Measurements from ENCODE around the gene HBM. TPM values are rescaled to one million over a fixed set of nuclear protein-coding genes. Genes with fewer than 3 reads are reported as not detected.
"Not testable (repeated sequence)": the region's sequence is repeated elsewhere in the genome, so short reads cannot be mapped to it uniquely, and the experiment has no call there.

HBM gene
- polyA plus RNA-seq, 1 donor (not counting 4 experiments of a cell fraction or from before 2014, with no cell fraction given) = not detected

GRCh38 chr16:170788-171187 is 5.0 kb downstream of the HBM start:
- dilution Hi-C loops (cut with MboI; ENCODE audit: extremely low pct_ligation_motif_present, low sequenced_read_pairs) = no loop called here
- Histone ChIP-seq H2AFZ (ENCODE audit: control insufficient read depth, low read length) (no peak overlapping the region), H4K20me1 (ENCODE audit: control insufficient read depth, extremely low read depth, insufficient read depth, low read length) (peaks cover 4% of the 10 kb centered on the region), H3K4me1 (ENCODE audit: control insufficient read depth, extremely low read depth, insufficient read depth, low read length) (no peaks in the 10 kb centered on the region), H3K9me1 (ENCODE audit: control insufficient read depth, extremely low read depth, insufficient read depth, low read length) (no peaks in the 10 kb centered on the region), H3K4me3 (ENCODE audit: control insufficient read depth in 2 of 3, extremely low read depth in 1 of 3, insufficient read depth in 2 of 3, low read depth in 1 of 3, low read length in 3 of 3) (no peak overlapping the region), H3K4me2 (ENCODE audit: control insufficient read depth, extremely low read depth, insufficient read depth, low read depth, low read length) (no peak overlapping the region), H3K9ac (ENCODE audit: control insufficient read depth, extremely low read depth, insufficient read depth, low read length) (no peak overlapping the region), H3K79me2 (ENCODE audit: control insufficient read depth, insufficient read depth, low read length) (no peaks in the 10 kb centered on the region), H3K36me3 (ENCODE audit: control insufficient read depth in 2 of 2, extremely low read depth in 1 of 2, insufficient read depth in 2 of 2, low read length in 2 of 2) (no peaks in the 10 kb centered on the region), H3K9me3 (ENCODE audit: control insufficient read depth, low read depth, low read length) (no peaks in the 10 kb centered on the region), H3K27ac (ENCODE audit: control insufficient read depth, insufficient read depth, low read length) (no peak overlapping the region), H3K27me3 (ENCODE audit: control insufficient read depth, extremely low read depth, insufficient read depth, low read length) (peaks cover 60% of the 10 kb centered on the region)
- no peak for FAIRE-seq
- no peak for TF ChIP-seq EZH2 (IDR thresholded peaks at IDR 0.05; ENCODE audit: low read length)
- no peak for TF ChIP-seq CTCF (optimal IDR thresholded peaks at IDR 0.05 in 1 of 3, IDR thresholded peaks at IDR 0.05 in 1 of 3, conservative IDR thresholded peaks at IDR 0.05 in 1 of 3; ENCODE audit: extremely low read depth in 1 of 3, insufficient read depth in 2 of 3, low read length in 3 of 3)
- DNase-seq (ENCODE audit: low read depth, low spot score) = no peak

- dilution Hi-C loops (cut with MboI; ENCODE audit: extremely low pct_ligation_motif_present, low sequenced_read_pairs); H3K9me1 ChIP-seq (ENCODE audit: control insufficient read depth, extremely low read depth, insufficient read depth, low read length); H3K9me3 ChIP-seq (ENCODE audit: control insufficient read depth, low read depth, low read length); H3K4me2 ChIP-seq (ENCODE audit: control insufficient read depth, extremely low read depth, insufficient read depth, low read depth, low read length); DNase-seq (ENCODE audit: low read depth, low spot score); H2AFZ ChIP-seq (ENCODE audit: control insufficient read depth, low read length); H3K4me3 ChIP-seq (ENCODE audit: control insufficient read depth in 2 of 3, extremely low read depth in 1 of 3, insufficient read depth in 2 of 3, low read depth in 1 of 3, low read length in 3 of 3); H3K9ac ChIP-seq (ENCODE audit: control insufficient read depth, extremely low read depth, insufficient read depth, low read length); H4K20me1 ChIP-seq (ENCODE audit: control insufficient read depth, extremely low read depth, insufficient read depth, low read length); H3K79me2 ChIP-seq (ENCODE audit: control insufficient read depth, insufficient read depth, low read length); H3K27ac ChIP-seq (ENCODE audit: control insufficient read depth, insufficient read depth, low read length); FAIRE-seq; H3K36me3 ChIP-seq (ENCODE audit: control insufficient read depth in 2 of 2, extremely low read depth in 1 of 2, insufficient read depth in 2 of 2, low read length in 2 of 2); H3K4me1 ChIP-seq (ENCODE audit: control insufficient read depth, extremely low read depth, insufficient read depth, low read length): not testable (repeated sequence)
- peaks cover 49% of the 10 kb centered on the region for H3K27me3 ChIP-seq (ENCODE audit: control insufficient read depth, extremely low read depth, insufficient read depth, low read length)
These were observed 6.7 kb downstream of the HBM start, which contains the start of gene HBA2 for GRCh38 chr16:172374-172941. Gene HBA2, plus strand, starts transcription at chr16:172876. Its CDS starts 37 bp downstream, at chr16:172913.

GRCh38 chr16:173211-173854 is 7.6 kb downstream of the HBM start:
- peaks cover 49% of the 10 kb centered on the region for H3K27me3 ChIP-seq (ENCODE audit: control insufficient read depth, extremely low read depth, insufficient read depth, low read length)
- H3K4me3 ChIP-seq (ENCODE audit: control insufficient read depth in 2 of 3, extremely low read depth in 1 of 3, insufficient read depth in 2 of 3, low read depth in 1 of 3, low read length in 3 of 3); H2AFZ ChIP-seq (ENCODE audit: control insufficient read depth, low read length); H3K9me1 ChIP-seq (ENCODE audit: control insufficient read depth, extremely low read depth, insufficient read depth, low read length); H4K20me1 ChIP-seq (ENCODE audit: control insufficient read depth, extremely low read depth, insufficient read depth, low read length); DNase-seq (ENCODE audit: low read depth, low spot score); H3K27ac ChIP-seq (ENCODE audit: control insufficient read depth, insufficient read depth, low read length); dilution Hi-C loops (cut with MboI; ENCODE audit: extremely low pct_ligation_motif_present, low sequenced_read_pairs); H3K4me1 ChIP-seq (ENCODE audit: control insufficient read depth, extremely low read depth, insufficient read depth, low read length); H3K79me2 ChIP-seq (ENCODE audit: control insufficient read depth, insufficient read depth, low read length); H3K9ac ChIP-seq (ENCODE audit: control insufficient read depth, extremely low read depth, insufficient read depth, low read length); H3K36me3 ChIP-seq (ENCODE audit: control insufficient read depth in 2 of 2, extremely low read depth in 1 of 2, insufficient read depth in 2 of 2, low read length in 2 of 2); H3K4me2 ChIP-seq (ENCODE audit: control insufficient read depth, extremely low read depth, insufficient read depth, low read depth, low read length); H3K9me3 ChIP-seq (ENCODE audit: control insufficient read depth, low read depth, low read length); FAIRE-seq: not testable (repeated sequence)

All from keratinocyte (primary cell).